Embryonic facial prominence (tissue), 1 donor: ENCODE data around the gene SH3RF1.

Source experiments
- DNase-seq: peaks from one replicate; pipeline ENCODE4 v3.0.0-alpha.2; 2016; ENCODE audit errors: extremely low spot score

The SH3RF1 gene

DNA sequence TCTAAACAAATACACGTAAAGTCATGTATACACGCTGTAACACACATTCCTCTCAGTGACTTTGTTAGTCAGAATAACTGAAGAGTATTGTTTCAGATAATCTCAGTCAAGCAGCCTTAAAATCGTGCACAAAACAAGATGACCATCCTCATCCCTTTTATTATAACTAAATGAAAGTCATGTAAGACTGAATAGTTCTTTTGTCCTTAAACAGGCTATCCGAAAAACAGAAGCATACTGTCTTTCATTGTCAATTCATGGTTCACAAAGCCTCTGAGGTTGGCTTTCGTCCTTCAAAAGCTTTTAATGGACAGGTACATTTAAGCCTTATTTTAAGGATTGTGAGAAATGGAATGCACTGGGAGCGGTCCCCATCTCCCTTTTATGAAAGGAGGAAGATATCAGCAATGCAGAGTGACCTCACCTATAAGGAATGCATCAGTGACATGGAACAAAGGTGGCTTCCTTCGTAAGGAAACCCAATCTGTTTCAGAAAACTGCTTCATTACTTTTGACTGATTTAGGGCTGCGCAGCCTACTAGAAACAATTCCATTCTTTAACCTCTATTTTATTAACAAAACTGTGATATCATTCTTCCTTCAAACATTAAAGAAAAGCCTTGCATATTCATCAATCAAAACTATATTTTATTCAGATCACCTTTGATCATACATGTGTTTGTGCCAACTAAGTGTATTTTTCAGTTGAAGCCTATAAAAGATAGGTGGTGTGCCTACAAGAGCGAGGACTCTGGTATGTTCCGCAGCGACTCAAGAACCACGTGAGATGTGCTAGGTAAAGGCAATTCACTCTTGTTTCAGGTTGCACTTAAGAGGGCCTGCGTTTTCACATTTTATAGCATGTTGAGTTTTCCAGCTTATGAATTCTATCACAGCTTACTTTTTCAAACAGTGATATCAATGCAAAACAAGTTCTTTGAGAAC lies 19.2 kb downstream of the SH3RF1 start:
- no peak for DNase-seq

DNA sequence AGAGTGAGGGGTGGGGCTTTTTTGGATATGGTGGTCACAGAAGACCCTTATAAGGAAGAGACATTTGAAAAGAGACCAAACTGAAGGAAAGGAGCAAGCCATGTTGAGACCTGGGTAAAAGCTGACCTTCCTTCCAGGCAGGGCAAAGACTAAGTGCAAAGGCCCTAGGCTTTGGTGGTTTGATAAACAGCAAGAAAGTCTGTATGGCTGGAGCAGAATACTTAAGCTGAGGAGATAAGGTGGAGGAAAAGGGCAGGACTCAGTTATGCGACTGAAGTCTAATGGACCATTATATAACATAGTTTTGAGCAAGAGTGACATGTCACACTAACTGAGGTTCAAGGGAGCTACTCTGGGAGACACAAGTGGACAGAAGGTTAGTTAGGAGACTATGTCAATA lies 20.0 kb downstream of the SH3RF1 start:
- DNase-seq = no peak

DNA sequence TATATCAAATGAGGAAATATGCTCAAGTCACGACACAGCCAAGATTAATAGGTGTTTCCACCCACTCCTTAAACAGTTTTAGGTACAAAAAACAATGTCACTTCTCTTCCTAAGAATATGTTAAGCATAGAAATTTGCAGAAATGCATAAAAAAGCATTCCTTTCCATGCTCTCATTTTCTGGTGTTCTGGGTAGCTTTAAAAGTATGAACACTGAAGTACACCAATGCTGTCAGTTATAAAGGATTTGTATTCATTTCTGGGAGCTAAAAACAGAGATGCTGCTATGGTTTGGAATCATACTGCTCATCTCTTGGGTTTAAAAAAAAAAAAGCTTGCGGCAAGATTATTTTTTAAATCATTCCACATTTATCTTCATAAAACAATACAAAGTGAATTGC lies 20.8 kb downstream of the SH3RF1 start:
- no peak for DNase-seq

DNA sequence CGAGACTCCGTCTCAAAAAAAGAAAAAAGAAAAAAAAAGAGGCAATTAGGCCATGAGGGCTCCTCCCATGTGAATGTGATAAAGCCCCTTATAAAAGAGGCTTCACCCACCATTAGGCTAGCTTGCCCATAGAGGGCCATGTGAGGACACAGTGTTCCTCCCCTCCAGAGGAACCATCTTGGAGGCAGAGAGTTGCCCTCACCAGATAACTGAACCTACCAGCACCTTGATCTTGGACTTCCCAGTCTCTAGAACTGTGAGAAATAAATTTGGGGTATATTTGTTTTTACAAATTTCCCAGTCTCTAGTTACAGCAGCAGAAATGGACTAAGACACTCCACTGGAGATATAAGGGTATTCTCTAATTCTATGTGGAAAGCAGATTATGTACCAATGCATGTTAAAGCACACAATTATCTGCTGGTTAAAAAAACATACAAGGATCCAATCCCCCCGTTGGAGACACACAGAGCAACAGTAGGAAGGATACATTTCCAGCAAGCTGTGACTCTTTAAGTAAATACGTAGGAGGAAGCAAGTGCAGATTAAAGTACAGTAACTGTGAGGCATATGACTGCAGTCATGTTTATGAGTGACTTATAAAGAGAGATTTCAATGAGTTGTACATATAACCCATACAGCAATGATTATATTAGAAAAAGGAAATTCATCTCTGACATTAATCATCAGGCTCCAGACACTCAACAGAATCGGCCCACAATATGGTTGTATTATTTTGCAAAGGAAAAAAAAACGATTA lies 21.4 kb downstream of the SH3RF1 start:
- no peak for DNase-seq

DNA sequence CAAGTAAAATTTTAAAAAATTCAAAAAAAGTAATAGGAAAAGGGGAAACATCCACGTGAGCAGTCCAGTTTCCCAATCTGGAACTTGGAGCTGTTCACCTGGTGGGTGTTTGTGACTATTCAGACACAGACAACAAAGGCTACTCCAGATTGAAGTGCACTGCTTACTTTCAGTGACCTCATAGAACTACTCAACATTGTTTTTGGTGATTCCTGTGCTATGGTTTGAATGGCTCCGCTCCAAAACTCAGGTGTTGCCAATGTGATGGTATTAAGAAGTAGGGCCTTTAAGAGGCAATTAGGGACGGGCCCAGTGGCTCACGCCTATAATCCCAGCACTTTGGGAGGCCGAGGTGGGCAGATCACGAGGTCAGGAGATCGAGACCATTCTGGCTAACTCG lies 22.1 kb downstream of the SH3RF1 start:
- DNase-seq = no peak

DNA sequence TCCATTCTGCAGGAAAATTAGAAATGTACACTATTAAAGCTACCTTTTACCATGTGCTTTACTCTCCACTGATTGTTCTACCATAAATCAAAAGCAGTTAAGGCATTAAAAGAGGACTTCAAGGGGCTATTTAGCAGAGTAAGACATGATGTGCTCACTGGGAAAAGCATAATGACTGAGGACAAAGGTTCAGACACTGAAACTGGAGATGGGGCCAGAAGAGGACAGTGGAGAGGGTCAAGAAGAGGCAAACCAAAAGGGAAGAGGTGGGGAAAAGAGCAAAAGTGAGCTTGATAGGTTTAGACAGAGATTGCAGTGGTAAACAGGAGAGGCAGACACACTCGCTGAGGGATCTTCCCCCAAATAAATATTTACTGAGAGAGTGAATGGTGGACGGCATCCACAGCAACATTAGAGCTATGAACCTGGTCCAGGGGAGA lies 23.8 kb downstream of the SH3RF1 start:
- DNase-seq = no peak

DNA sequence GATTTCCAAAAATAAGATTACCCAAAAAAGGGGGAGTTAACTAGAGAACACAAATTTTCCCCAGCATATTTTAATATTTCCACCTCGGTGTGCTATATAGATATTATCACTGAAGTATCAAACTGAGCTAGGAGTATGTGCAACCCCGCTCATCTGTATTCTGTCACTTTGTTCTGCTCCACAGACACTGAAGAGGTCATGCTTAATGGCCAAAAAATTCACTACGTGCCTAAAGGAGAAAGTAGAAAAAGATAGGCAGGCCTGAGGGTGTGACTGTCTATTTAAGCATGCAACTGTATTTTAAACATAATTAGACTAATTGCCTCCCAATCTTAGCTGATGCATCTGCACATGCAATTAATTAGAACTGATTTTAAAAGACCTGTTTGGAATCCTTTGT lies 24.5 kb downstream of the SH3RF1 start:
- DNase-seq = no peak

DNA sequence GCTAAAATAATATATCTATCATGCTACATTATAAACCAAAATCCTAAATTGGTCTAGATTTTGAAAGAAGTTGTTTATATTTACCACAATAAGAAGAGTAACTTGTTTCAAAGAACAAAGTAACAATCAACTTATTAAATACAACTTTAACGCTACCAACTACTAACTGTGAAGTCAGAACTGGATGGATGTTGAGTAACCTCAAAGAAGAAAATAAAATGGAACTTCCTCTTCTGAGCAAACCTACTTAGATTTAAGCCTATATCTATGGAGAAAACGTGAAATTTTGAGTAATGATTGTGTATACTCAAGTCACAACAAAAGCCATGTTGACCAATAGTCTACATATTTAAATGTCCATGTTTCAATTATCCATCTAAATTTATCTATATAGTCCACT lies 25.7 kb downstream of the SH3RF1 start:
- DNase-seq = no peak

DNA sequence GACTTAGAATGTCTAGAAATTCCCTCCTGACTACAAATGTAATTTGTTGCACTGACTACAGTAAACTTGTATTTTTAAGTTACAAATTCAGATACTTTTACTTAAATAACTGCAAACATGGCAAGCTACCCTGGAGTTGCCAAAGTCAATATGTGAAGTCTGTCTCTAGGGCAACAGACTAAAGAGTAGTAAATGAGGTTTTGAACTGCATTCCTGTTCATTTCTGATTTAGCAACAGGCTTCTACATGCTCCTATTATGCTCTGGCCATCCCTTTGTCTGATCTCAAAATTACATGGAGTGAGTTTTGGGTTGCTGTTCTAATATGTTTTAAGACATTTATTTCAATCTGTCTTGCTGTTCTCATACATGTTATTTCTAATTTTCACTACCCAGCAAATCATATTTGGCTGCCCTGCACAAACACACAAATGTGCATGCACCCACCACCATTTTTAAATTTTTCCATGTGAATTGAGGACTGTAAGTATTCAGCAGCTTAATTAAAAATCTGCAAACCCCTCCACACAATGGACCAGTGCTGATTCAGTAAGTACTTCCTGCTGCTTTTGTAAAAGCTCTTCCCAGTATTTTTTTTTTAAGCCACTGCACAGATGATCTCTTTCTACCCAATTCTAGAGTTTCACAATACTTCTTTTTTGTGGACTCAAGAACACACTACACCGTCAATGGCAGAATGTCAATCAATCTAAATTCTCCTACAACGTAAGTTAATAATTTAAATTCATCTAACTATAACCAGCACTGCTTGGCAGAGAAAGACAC lies 26.7 kb downstream of the SH3RF1 start:
- no peak for DNase-seq

DNA sequence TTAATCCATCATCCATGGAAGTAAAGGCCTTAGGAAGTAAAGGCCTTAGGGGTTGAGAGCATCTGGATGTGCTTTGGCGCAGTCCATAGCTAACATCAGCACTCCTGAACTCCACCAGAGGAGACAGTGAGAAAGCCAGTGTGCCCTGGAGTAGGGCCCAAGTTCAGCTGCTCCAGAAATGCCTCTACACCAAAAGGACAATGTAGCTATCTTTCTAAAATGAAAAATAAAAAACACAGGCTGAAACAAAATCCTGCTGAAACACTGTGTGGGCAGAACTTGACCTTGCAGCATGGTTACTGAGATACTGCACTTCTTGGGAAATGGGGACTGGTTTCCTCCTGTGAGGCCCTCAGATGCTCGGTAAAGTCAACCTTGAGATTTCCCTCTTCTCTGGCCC lies 29.3 kb downstream of the SH3RF1 start:
- no peak for DNase-seq

DNA sequence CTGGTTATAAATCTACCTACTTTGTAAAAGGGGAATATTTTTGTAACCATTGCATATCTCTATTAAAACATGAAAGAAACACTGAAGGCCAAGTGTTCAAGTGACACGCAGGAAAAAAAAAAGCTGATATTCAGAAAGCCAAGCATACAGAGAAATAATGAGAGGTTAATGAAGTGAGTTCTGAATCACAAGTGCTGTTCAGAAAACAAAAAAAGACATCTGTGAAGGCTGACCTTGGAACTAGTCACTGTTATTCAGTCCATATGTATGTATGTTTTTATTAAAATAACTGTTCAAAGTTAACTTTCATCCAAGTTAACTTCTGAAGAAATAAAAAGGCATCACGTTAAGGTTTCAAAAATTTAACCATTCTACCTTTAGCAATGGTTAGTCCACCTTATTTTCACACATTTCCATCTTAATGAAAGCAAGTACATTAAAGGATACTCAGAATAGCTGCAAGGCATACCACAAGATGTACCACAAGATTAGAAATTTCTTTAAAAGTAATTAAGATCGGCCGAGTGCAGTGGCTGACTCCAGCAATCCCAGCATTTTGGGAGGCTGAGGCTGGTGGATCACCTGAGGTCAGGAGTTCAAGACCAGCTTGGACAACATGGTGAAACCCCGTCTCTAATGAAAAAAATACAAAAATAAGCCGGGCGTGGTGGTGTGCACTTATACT lies 31.4 kb downstream of the SH3RF1 start:
- no peak for DNase-seq

DNA sequence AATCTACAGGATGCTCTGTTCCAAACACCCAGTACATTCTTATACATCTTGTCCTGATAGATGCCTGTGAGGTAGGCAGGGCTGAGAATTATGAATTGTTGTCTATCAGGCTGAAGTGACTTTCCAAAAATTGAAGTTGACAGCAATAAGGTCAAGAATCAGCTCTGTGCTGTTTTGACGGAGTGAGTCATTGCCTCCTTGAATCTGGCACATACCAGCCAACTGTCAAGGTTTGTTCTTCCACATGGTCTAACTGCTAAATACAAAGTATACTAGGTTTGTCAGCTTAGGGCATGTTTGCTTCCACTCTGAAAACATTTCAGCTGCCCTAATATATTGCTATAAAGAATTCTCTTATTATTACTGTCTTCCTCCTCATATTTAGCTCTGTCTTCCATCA lies 32.3 kb downstream of the SH3RF1 start:
- no peak for DNase-seq

DNA sequence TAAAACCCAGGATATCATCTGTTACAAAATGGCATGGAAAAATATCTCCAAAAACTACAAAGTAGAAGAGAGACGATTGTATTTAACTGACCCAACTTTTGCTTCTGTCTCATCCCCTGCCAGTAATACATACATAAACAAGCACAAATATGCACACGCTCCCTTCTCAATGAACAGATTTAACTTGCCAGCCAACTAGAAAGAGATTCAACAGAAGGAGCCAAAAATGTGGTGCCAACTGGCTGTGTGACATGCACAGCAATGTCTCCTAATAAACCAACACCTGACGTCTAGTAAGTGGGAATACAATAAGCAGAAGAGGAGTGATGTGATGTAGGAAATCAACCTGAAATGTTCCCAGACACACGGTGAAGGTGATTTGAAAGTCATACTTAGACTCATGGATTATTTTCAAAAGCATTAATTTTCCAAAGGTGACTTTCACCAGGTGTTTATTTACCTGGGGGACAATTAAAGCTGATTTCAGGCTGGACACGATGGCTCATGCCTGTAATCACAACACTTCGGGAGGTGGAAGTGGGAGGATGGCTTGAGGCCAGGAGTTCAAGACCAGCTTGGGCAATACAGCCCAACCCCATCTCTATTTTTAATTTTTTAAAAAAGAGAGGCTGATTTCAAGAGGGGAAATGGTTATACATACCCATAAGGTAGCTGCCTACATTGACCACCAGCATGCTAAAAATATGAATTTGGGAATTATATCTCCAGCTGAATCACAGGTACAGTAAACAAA lies 33.7 kb downstream of the SH3RF1 start:
- no peak for DNase-seq

DNA sequence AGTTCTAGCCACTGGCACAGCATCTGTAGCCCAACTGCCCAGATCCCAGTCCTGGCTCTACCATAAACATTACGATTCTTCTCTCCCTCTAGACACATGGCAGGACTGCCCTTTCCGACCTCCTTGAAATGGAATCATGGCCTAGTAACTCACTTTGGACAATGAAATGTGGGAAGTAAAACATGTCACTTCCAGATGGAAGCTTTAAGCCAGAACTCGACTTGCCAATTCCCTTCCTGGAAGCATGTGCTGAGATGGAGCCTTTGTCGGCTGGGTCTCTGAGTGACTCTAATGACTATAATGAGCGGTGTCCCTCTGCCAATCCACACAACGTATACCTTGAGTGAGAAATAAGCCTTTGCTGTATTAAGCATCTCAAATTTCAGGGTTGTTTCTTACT lies 34.7 kb downstream of the SH3RF1 start:
- DNase-seq = no peak

DNA sequence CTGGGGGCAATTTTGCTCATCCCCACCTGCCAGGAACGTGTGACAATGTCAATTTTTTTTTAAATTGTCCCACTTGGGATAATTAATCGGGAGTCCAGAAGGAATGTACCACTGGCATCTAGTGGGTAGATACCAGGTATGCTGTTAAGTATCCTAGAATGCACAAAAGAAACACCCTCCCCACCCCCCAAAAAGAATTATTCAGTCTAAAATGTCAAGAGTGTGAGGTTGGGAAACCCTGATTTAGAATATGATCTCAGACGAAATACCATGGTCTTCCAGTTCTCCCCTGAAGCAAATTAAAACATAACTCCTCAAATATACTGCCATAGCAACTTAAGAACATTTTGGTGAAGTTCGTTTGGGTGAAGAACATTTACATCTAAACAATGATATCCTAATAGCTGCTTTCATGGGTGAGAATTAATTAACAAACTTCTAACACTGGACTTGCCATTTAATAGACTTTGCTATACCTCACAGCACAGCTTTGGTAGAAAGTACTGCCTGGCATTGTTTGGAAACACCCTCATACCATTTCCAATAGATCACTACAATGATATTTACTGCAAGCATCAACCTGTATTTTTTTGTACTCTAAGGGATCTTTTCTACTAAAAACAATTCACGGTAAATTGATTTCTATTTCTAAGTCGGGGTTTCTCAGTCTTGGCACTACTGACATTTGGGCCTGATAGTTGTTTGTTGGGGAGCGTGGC lies 36.5 kb downstream of the SH3RF1 start:
- no peak for DNase-seq

DNA sequence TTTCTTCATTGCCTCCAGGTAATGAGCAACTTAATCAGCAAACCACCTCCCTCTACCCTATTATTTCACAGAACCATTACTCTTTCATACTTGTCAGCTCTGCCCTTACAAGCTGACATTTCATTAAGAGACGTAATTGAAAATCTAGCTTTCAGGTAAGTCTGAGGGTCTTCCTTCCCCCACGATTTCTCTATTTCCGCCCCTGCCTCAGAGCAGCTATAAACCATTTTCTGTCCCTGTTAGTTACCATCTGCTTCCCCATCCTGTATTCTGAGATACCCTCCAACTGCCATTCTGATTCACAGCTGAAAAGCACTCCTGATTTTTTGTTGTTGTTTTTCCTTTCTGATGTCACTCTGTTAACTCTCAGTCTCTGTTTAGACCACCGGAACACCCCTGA lies 37.1 kb downstream of the SH3RF1 start:
- DNase-seq = no peak

DNA sequence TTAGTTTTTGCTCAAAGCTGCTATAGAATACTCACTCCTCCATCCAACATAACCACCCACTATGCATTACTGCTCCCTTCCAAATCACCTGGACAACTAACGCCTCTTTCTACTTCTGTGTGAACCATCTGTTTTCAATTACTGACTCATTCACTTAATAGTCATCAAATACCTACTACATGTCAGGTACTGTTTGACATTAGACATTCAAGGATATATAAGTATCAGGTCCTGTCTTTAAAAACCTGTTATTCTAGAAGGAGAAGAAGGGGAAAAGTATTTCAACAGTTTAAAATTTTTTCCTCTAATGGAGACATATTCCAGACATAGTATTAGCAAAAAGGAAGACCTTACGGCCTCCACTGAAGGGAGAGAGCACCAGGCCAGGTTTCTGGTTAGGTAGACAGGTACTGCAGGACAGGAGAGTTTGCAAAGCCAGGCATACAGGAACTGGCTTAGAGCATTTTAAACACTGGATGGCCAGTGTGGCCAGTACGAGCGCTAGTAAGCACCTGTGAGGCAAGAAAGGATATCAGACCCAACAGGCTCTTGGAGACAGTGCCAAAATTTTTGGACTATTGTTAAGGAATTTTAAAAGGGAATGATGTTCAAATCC lies 39.0 kb downstream of the SH3RF1 start:
- DNase-seq = no peak

DNA sequence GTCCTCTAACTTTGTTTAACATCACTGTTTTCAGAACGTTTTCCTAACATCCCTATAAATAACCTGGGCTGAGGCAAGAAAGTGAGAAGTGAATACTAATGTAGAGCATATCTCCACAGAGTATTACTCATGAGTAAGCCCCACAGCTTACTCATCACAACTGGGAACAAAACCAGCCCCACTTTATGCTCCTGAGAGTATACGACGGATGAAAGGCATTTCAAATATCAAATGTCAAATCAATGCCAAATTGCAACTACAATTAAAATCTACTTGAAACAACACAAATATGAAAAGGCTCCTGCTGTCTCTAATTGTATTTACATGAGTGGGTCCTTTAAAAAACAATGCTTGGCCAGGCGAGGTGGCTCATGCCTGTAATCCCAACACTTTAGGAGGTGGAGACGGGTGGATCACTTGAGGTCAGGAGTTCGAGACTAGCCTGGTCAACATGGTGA lies 41.2 kb downstream of the SH3RF1 start:
- DNase-seq = no peak

DNA sequence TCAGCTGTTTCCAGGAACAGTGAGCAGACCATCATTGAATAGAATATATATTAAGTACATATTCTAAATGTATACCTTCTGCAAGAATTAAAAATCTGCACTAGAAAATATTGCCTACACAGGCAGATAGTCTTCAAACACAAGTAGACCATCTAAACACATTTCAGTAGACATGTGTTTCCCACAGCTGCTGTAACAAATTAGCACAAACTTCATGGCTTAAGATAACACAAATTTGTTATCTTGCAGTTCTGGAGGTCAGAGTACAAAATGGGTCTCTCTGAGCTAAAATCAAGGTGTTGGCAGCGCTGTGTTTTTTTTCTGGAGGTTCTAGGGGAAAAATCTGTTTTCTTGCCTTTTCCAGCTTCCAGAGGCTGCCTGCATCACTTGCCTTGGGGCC lies 42.7 kb downstream of the SH3RF1 start:
- no peak for DNase-seq

DNA sequence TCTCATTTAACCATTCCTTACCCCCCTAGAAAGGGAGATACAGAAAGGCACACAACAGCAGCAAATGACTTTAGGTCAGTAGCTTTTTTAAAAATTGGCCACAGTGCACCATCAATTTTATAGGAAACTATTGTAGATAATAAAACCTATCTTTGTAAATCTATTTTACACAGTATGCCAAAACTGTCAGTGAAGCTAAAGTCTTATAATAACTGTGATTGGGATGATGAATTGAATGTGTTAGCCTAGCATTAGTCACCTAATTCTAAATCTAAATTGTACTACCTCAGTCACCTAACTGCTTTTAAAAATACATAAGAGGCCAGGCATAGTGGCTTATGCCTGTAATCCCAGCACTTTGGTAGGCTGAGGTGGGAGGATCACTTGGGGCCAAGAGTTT lies 44.2 kb downstream of the SH3RF1 start:
- DNase-seq = no peak
